ENCODE measurements around the gene NECTIN4. TPM values are rescaled to one million over a fixed set of nuclear protein-coding genes. Genes with fewer than 3 reads are reported as not detected.
"Not testable (repeated sequence)": the region's sequence is repeated elsewhere in the genome, so short reads cannot be mapped to it uniquely, and the experiment has no call there.

Gene NECTIN4
- total RNA-seq, 1 donor from 2014 or later, result not detected

GRCh38 chr1:161044908-161045735, 44.2 kb downstream of the NECTIN4 start:
- intact Hi-C loops (cut with DNase I), result loop anchor here (5.0 kb wide), 1 partner anchor 52 kb away; the partner anchor contains the start of gene KLHDC9
- peak; percentile 81 for DNase-seq
- ATAC-seq (ENCODE audit: poor library complexity), result peak; percentile 68

- DNase-seq (no peak), ATAC-seq (ENCODE audit: poor library complexity) (no peak)
- intact Hi-C loops (cut with DNase I), result no loop called here
Observed at GRCh38 chr1:161044535-161044907, 44.8 kb downstream of the NECTIN4 start.

GRCh38 chr1:161039546-161039945, 49.8 kb downstream of the NECTIN4 start:
- DNase-seq, result no peak
- intact Hi-C loops (cut with DNase I), result no loop called here
- ATAC-seq (ENCODE audit: poor library complexity), result no peak

- no peak for DNase-seq
- intact Hi-C loops (cut with DNase I), result no loop called here
- no peak for ATAC-seq (ENCODE audit: poor library complexity)
Observed at GRCh38 chr1:161039154-161039545, 50.2 kb downstream of the NECTIN4 start.

- intact Hi-C loops (cut with DNase I), result no loop called here
- ATAC-seq (ENCODE audit: poor library complexity) (peak; percentile 79), DNase-seq (peak; percentile 68)
Observed at GRCh38 chr1:161038523-161039153, 50.7 kb downstream of the NECTIN4 start, which contains the start of gene TSTD1. TSS of gene TSTD1 (minus strand) at chr1:161038964. CDS start at chr1:161038889, 75 bp downstream.

GRCh38 chr1:161037661-161038522, 51.5 kb downstream of the NECTIN4 start:
- ATAC-seq (ENCODE audit: poor library complexity), result no peak
- DNase-seq, result no peak
- intact Hi-C loops (cut with DNase I), result no loop called here

- ATAC-seq (ENCODE audit: poor library complexity), result no peak
- intact Hi-C loops (cut with DNase I), result no loop called here
- no peak for DNase-seq
Observed at GRCh38 chr1:161033751-161034150, 55.6 kb downstream of the NECTIN4 start.

GRCh38 chr1:161032409-161032808, 56.9 kb downstream of the NECTIN4 start:
- ATAC-seq (ENCODE audit: poor library complexity), result no peak
- no peak for DNase-seq
- intact Hi-C loops (cut with DNase I), result no loop called here

GRCh38 chr1:161031874-161032273, 57.5 kb downstream of the NECTIN4 start:
- ATAC-seq (ENCODE audit: poor library complexity) (no peak), DNase-seq (no peak)
- intact Hi-C loops (cut with DNase I), result no loop called here

GRCh38 chr1:161029466-161029865, 59.9 kb downstream of the NECTIN4 start:
- intact Hi-C loops (cut with DNase I); ATAC-seq (ENCODE audit: poor library complexity); DNase-seq: not testable (repeated sequence)

- DNase-seq; ATAC-seq (ENCODE audit: poor library complexity); intact Hi-C loops (cut with DNase I): not testable (repeated sequence)
Observed at GRCh38 chr1:161026954-161027353, 62.4 kb downstream of the NECTIN4 start.

- DNase-seq; ATAC-seq (ENCODE audit: poor library complexity); intact Hi-C loops (cut with DNase I): not testable (repeated sequence)
Observed at GRCh38 chr1:161022432-161022831, 66.9 kb downstream of the NECTIN4 start.

GRCh38 chr1:161021970-161022353, 67.4 kb downstream of the NECTIN4 start:
- no peak for ATAC-seq (ENCODE audit: poor library complexity)
- intact Hi-C loops (cut with DNase I), result no loop called here

GRCh38 chr1:161021165-161021969, 68.0 kb downstream of the NECTIN4 start:
- peak; percentile 84 for DNase-seq
- intact Hi-C loops (cut with DNase I), result no loop called here
- ATAC-seq (ENCODE audit: poor library complexity), result peak; percentile 95

More at GRCh38 chr1:161021970-161022353, 67.4 kb downstream of the NECTIN4 start:
- DNase-seq, result no peak

All from Right ventricle myocardium superior (tissue), 1 donor.